Uterus (tissue), 4 donors: ENCODE results near the gene COL27A1. TPM values are rescaled to one million over a fixed set of nuclear protein-coding genes. Genes with fewer than 3 reads are reported as not detected.

Source experiments
- DNase-seq, 2 donors: peaks; one replicate each; pipeline ENCODE4 v3.0.0-alpha.2; 2019 to 2020
- H3K27ac ChIP-seq, 2 donors: fragments of 200-600 bp; sonication (generic); 1 replicate in 1 of 2; 2 replicates in 1 of 2; pipeline ENCODE4 v1.5.1; 2016 to 2018
- H3K27me3 ChIP-seq, 2 donors: fragments of 200-600 bp; sonication (generic); one replicate each; pipeline ENCODE4 v1.5.1; 2018 to 2019; ENCODE audit warnings: control low read depth in 1 of 2
- H3K36me3 ChIP-seq, 2 donors: fragments of 200-600 bp; sonication (generic); one replicate each; pipeline ENCODE4 v1.5.1; 2019; ENCODE audit warnings: control low read depth in 1 of 2
- H3K4me1 ChIP-seq, 2 donors: fragments of 200-600 bp; sonication (generic); one replicate each; pipeline ENCODE4 v1.5.1; 2018 to 2019; ENCODE audit warnings: control low read depth in 1 of 2
- H3K4me3 ChIP-seq, 2 donors: fragments of 200-600 bp; sonication (generic); 1 replicate in 1 of 2; 2 replicates in 1 of 2; pipeline ENCODE4 v1.5.1; 2018 to 2019; ENCODE audit warnings: mild to moderate bottlenecking in 1 of 2
- H3K9me3 ChIP-seq, 2 donors: fragments of 200-600 bp; sonication (generic); one replicate each; pipeline ENCODE4 v1.5.1; 2019; ENCODE audit warnings: control low read depth in 1 of 2
- POLR2A ChIP-seq, 2 donors: fragments of 450-650 bp; IDR thresholded peaks; one replicate each; pipeline ENCODE4 v1.6.1; 2016; ENCODE audit warnings: antibody characterized with exemption in 2 of 2, mild to moderate bottlenecking in 1 of 2, moderate library complexity in 1 of 2
- intact Hi-C: fragments of 100-400 bp; cut with DNase I; formaldehyde crosslinking; loops from one replicate; pipeline ENCODE4 v1.15.1; 2023; ENCODE audit warnings: low total_unique reads
- total RNA-seq, 4 donors: library from RNA; depleted of rRNA in 3 of 4; stranded (reverse); fragments of >200 nt in 3 of 4; gene quantifications; one replicate each; pipeline versions ENCODE4 v1.1.0 to v1.2.4, GENCODE V29; 2014 to 2023
- TF ChIP-seq, protein P1 (sequence below), 4 experiments: fragments of 200-600 bp in 2 of 4; fragments of 450-650 bp in 2 of 4; sonication (generic) in 2 of 4; IDR thresholded peaks; one replicate each; pipeline ENCODE4 v1.5.1; 2016 to 2019; ENCODE audit warnings: antibody characterized with exemption in 4 of 4, mild to moderate bottlenecking in 2 of 4, moderate library complexity in 1 of 4
- donor health status: DM: yes; HTN: yes; CAD: no.

COL27A1 gene
- total RNA-seq, 4 donors from 2014 or later, result 7.9 to 52.9 (median 43.3) TPM

DNA sequence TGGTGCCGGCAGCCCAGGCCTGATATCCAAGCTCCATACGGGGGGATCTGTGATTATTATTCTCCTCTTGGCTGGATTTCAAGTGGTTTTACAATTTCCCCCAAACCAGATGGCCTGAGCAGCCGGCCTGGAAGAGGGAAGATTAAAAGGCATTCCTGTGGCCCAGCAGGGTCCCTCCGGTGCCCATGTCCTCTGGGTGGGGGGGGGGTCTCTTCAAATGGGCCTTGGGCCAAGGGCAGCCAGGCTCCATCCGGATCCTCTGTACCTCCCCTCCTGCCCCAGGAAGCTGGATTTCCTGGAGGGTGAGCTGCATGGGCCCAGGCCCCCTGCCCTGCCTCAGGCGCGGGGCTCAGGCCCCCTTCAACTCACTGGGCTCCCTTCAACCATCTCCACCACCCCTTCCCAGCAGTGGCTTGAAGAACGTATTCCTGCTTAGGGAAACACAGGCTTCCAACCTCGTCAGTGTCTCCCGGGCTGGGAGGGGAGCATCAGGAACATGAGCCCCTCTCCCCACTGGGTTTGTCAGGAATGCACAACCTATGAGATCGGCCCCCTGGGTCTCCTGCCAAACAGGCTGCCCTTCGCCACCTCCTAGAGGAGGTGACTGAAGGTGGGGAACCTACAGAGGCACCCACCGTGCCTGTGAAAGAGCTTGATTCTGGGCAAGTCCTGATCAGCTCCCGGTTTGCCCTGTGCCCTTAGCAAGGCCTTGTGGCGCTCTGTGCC lies 104.6 kb downstream of the COL27A1 start:
- TF ChIP-seq POLR2A (IDR thresholded peaks at IDR 0.05), result no peak
- TF ChIP-seq, protein P1, sequence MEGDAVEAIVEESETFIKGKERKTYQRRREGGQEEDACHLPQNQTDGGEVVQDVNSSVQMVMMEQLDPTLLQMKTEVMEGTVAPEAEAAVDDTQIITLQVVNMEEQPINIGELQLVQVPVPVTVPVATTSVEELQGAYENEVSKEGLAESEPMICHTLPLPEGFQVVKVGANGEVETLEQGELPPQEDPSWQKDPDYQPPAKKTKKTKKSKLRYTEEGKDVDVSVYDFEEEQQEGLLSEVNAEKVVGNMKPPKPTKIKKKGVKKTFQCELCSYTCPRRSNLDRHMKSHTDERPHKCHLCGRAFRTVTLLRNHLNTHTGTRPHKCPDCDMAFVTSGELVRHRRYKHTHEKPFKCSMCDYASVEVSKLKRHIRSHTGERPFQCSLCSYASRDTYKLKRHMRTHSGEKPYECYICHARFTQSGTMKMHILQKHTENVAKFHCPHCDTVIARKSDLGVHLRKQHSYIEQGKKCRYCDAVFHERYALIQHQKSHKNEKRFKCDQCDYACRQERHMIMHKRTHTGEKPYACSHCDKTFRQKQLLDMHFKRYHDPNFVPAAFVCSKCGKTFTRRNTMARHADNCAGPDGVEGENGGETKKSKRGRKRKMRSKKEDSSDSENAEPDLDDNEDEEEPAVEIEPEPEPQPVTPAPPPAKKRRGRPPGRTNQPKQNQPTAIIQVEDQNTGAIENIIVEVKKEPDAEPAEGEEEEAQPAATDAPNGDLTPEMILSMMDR (IDR thresholded peaks at IDR 0.05), result no peak
- Histone ChIP-seq H3K4me3 (no peak overlapping the region), H3K27me3 (no peaks in the 10 kb centered on the region), H3K36me3 (no peaks in the 10 kb centered on the region), H3K4me1 (no peaks in the 10 kb centered on the region), H3K9me3 (no peaks in the 10 kb centered on the region), H3K27ac (no peak overlapping the region)
- intact Hi-C loops, result no loop called here
- DNase-seq, result no peak

DNA sequence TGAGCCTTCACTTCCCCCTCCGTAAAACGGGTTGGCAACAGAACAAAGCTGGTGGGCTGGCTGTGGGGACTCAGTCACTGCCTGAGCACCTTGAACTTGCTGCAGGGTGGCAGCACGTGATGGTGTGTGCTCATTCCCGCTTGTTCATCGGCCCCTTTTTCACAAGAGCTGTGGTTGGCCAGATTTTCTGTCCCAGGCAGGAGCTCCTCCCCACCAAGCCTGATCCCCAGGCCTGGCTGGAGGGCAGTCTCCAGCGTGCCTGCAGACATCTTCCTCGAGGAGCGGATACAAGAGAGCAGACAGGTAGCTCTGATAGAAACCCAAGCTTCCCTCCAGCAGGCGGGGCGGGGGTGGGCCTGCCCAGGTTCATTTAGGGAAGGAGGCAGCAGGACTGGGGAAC lies 105.7 kb downstream of the COL27A1 start:
- no peak for TF ChIP-seq POLR2A (IDR thresholded peaks at IDR 0.05)
- TF ChIP-seq, protein P1 (IDR thresholded peaks at IDR 0.05), result no peak
- H3K27me3 ChIP-seq, result no peaks in the 10 kb centered on the region
- intact Hi-C loops, result no loop called here
- no peaks in the 10 kb centered on the region for H3K4me1 ChIP-seq
- no peaks in the 10 kb centered on the region for H3K9me3 ChIP-seq
- DNase-seq, result no peak
- no peak overlapping the region for H3K27ac ChIP-seq
- no peak overlapping the region for H3K4me3 ChIP-seq
- H3K36me3 ChIP-seq, result no peaks in the 10 kb centered on the region

DNA sequence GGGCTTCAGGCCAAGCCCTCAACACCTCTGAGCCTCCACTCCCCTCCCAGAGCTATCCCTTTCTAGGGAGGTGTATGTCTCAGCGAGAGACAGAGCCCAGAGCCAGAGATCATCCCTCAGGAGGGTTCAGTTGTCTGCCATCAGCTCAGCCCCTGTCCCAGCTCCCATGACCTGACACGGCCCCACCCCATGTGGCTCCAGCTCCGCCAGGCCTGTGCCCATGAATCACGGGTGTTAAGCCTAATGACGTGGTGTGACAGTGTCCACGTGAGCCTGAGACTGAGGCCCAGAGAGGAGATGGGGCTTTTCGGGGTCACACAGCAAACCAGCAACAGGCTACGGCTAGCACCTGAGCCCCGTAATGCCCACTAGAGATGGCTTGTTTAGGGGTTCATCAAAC lies 106.7 kb downstream of the COL27A1 start:
- TF ChIP-seq, protein P1 (IDR thresholded peaks at IDR 0.05), result no peak
- no peak for TF ChIP-seq POLR2A (IDR thresholded peaks at IDR 0.05)
- no peaks in the 10 kb centered on the region for H3K27me3 ChIP-seq
- no peak for DNase-seq
- no peak overlapping the region for H3K27ac ChIP-seq
- H3K4me1 ChIP-seq, result no peaks in the 10 kb centered on the region
- intact Hi-C loops, result no loop called here
- no peak overlapping the region for H3K4me3 ChIP-seq
- H3K36me3 ChIP-seq, result no peaks in the 10 kb centered on the region
- H3K9me3 ChIP-seq, result no peaks in the 10 kb centered on the region

DNA sequence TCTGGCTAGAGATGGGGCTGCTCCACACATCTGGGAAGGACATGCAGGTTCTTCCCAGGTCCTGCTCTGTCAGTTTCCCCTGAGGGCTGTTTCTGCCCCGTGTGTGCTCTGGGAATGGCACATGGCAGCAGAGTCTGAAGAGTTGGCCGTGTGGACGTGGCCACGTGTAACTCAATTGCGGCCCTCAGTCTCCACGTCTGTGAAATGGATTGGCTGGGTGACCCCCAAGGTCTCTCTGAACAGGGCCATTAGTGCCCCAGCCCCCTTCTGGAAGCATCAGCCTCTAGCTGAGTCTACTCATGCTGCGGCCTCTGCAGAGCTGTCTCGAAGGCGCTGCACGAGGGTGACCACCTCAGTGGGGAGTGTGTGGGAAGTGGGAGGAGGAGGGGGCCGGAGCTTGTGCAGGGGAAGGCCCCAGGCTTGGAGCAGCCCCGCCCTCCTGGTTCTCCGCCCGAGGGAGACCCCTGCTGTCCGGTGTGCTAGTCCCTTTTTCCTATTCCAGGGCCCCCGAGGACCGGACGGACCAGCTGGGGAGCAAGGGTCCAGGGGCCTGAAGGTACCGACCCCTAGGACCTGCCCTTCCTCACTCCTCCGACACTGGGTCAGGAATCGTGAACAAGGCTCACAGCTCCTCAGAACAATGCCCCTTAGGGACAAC lies 108.6 kb downstream of the COL27A1 start:
- Histone ChIP-seq H3K27me3 (no peaks in the 10 kb centered on the region), H3K27ac (no peak overlapping the region), H3K36me3 (no peaks in the 10 kb centered on the region), H3K4me1 (no peaks in the 10 kb centered on the region), H3K9me3 (no peaks in the 10 kb centered on the region), H3K4me3 (no peak overlapping the region)
- intact Hi-C loops, result no loop called here
- TF ChIP-seq, protein P1 (IDR thresholded peaks at IDR 0.05), result peak in 2 of 4 experiments; percentile 6 to 44
- no peak for TF ChIP-seq POLR2A (IDR thresholded peaks at IDR 0.05)
- DNase-seq, result no peak

DNA sequence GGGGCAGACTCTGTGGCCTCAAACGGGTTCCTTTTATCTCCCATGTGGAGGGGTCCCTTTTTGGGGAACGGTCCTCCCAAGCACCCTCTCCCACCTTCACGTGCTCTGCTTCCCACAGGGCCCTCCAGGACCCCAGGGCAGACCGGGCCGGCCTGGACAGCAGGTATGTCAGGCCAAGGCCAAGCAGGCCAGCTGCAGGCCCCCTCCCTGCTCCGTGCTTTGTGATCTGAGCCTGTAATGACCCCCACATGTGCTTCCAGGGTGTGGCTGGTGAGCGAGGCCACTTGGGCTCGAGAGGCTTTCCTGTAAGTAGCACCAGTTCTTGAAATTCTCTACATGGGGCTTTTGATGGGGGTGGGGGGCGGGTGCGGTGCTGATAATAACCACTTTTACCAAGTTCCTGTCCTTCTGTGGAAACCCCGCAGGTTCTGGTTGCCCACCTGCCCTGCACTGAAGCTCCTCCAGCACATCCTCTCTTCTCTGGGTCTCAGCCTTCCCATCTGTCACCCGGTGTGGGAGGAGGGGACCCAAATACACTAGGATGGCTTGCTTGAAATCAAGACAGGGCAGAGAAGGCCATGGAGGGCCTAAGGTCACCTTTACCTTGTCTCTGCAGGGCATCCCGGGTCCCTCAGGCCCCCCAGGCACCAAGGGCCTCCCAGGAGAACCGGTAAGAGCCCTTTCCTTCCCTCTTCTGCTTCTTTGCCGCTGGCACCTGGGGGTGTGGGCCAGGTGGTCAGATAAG lies 109.6 kb downstream of the COL27A1 start:
- intact Hi-C loops, result no loop called here
- H3K36me3 ChIP-seq, result no peaks in the 10 kb centered on the region
- no peak for DNase-seq
- no peaks in the 10 kb centered on the region for H3K4me1 ChIP-seq
- H3K27ac ChIP-seq, result no peak overlapping the region
- no peaks in the 10 kb centered on the region for H3K9me3 ChIP-seq
- no peak overlapping the region for H3K4me3 ChIP-seq
- H3K27me3 ChIP-seq, result no peaks in the 10 kb centered on the region
- TF ChIP-seq POLR2A (IDR thresholded peaks at IDR 0.05), result no peak
